IPS-11a (cell line): ENCODE measurements around the gene FGF11.

Source experiments
- H3K4me3 ChIP-seq: one replicate; pipeline ENCODE4 v1.5.1; 2013; ENCODE audit warnings: low read depth, low read length, control low read depth

FGF11 gene

DNA sequence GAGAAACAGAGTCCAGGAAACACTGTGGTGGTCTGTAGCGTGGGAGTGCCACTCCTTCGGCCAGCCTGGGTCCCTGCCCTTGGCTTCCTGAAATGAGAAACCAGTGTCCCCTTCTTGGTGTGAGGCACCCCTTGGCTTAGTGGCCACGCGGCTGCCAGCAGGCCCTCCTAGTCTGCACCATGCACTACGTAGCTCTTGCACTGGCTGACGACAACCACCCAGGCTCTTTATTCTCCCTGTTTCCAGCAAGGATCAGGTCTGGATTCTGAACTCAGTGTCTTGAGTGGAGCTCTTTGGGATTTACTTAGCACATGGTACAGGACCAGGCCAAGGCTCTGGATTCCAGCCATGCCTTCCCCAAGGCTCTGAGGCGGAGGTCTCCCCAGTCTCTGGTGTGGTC is 11.8 kb upstream of the FGF11 start:
- no peak overlapping the region for H3K4me3 ChIP-seq

DNA sequence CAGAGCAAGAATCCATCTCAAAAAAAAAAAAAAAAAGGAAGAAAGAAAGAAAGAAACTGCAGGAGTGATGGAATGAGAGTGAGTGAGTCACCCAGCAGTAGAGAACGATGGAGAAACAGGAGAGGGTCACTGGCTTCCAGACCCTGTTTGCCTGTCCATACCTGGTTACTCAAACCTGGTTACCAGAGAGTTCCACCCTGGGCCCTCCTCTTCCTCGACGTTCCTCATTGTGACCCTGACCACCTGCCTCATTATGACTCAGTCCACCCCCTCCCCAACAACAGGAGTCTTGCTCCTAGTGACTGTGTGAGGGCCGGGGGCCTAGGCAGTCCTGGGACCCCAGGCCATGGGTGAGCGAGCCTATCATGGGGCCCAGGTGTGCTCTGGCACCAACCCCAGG is 10.8 kb upstream of the FGF11 start, which contains the start of gene SPEM3:
Gene SPEM3, plus strand, starts transcription at position 301 of the 400 bp plus-strand sequence. Its CDS starts 46 bp downstream, at position 347.
- no peak within 1 kb of the TSS for H3K4me3 ChIP-seq

DNA sequence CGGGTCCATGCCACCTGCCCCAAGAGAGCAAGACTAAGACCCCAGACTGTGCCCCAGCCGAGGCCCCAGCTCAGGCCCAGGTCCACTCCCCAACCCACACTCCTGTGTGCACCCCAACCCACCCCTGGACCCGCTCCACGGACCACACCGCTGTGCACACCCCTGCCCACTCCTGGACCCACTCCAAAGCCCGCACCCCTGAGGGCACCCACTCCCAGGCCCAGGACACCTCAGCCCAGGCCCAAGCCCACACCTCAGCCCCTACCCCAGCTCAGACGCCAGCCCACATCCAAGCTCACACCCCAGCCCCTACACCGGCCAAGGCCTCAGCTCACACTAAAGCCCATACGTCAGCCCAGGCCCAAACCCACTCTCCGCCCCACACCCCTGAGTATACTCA is 9.6 kb upstream of the FGF11 start:
- H3K4me3 ChIP-seq: no peak overlapping the region

DNA sequence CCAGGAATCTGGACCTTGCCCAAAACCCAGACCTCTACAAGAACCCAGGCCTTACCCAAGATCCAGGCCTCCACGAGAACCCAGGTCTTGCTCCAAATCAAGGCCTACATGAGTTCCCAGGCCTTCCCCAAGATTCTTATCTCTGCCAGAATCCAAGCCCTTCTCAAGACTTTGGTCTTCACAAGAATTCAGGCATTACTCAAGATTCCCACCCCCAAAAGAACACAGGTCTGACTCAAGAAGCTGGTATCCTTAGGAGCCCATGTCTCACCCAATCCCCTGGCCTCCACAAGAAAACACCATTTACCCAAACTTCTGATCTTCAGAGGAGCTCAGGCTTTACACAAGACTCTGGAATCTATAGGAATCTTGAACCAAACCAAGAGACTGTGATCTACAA is 8.1 kb upstream of the FGF11 start:
- no peak overlapping the region for H3K4me3 ChIP-seq

DNA sequence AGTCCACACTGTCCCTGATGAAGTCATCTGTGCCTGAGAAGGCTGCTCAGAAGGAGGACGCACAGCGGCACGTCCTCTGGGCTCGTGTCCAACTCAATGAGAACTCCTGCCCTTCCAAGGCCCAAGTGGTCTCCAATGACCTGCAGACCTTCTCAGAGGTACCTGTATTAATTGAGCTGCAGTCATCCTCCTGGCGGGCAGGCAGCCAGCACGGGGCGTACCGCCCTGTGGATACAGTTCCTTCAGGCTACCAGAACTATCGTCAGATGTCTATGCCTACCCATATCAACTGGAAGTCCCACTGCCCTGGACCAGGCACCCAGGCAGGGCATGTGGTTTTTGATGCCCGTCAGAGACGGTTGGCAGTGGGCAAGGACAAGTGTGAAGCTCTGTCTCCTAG is 7.0 kb upstream of the FGF11 start:
- H3K4me3 ChIP-seq: no peak overlapping the region

DNA sequence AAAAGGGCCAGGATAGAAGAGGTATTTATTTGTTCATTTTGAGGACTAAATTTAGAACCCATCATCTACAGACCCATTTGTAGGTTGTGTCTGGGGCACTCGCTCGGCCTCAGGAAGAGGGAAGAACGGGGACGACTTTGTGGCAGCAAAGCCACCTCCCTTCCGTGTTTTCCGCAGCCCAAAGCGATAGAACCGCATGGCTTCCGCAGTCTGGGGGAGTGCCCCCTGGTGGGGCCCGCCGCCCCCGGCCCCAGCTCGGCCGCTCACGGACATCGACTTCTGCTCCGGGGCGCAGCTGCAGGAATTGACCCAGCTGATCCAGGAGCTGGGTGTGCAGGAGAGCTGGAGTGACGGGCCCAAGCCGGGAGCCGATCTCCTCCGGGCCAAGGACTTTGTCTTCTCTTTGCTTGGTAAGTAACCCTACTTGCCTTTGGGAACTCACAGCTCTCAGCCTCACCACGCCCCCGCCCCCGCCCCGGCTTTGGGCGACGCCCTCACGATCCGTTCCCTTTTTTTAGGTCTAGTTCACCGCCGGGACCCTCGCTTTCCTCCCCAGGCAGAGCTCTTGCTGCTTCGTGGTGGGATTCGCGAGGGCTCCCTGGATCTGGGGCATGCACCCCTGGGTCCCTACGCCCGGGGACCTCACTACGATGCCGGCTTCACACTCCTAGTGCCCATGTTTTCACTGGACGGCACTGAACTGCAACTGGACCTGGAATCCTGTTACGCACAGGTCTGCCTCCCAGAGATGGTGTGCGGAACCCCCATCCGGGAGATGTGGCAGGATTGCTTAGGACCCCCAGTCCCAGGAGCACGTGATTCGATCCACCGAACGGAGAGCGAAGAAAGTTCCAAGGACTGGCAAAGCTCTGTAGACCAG is 3.4 kb upstream of the FGF11 start:
- peak overlapping the region; percentile 36 for H3K4me3 ChIP-seq

DNA sequence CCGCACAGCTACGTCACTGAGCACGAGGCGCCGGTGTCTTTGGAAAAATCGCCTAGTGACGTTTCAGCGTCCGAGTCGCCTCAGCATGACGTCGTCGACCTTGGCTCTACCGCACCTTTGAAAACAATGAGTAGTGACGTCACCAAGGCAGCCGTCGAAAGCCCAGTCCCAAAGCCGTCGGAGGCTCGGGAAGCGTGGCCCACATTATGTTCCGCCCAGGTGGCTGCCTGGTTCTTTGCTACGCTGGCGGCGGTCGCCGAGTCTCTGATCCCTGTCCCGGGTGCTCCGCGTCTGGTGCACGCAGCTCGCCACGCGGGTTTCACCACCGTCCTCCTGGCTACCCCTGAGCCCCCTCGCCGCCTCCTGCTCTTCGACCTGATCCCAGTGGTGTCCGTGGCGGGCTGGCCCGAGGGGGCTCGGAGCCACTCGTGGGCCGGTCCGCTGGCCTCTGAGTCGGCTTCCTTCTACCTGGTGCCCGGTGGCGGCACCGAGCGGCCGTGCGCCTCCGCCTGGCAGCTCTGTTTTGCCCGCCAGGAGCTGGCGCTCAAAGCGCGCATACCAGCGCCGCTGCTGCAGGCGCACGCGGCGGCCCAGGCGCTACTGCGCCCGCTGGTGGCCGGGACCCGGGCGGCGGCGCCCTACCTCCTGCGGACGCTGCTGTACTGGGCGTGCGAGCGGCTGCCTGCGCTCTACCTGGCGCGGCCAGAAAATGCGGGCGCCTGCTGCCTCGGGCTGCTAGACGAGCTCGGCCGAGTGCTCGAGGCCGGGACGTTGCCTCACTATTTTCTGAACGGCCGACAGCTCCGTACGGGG is 2.5 kb upstream of the FGF11 start:
- H3K4me3 ChIP-seq: peak overlapping the region; percentile 36

DNA sequence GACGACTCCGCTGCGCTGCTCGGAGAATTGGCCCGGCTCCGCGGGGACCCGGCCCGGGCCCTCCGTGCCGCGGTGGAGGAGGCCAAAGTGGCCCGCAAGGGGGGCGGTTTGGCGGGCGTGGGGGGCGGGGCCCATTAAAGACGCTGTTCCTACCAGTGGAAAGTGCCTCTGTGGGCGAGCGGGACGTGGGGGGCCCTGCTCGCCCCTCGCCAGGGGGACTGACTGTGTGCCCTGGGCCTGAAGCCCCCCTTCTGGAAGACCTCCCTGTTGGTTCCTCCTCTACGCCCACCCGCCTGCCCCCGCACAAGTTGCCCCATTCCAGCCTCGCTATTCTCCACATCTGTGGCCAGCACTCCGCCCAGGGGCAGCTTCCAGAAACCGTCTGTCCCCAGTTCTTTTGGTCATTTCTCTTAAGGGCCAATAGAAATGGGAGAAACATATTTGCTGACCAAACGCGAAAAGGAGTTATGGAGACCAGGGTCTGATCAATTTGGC is 1.9 kb upstream of the FGF11 start:
- H3K4me3 ChIP-seq: peak overlapping the region; percentile 33

DNA sequence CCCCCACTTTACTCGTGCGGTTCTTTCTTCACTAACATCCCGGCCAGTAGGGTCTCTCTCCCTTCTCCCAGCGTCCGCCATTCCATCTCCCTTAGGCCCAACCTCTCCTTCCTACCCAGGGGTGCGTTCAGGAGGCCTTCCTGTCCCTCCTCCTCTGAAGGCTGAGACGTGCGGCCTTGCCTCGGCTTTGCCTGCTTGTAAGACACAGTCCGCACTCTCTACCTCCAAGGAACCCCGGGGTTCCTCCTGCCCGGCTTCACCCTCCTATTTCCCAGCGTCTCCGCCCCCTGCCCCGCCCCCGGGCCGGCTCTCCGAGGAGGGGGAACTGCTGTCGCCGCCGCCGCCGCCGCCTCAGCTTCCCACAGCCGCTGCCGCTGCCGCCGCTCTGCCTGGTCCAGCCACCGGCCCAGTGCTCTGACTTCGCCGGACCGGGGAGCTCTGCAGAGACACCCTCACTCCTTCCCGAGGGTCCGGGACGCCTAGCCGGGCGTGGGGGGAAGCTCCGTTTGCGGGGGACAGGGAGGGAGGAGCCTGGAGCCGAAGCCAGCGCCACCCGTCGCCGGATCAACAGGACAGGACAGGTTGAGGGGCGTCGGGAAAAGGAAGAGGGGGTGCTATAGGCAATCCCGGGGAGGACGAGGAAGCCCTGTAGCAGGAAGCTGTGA is 1.2 kb upstream of the FGF11 start:
- peak overlapping the region; percentile 39 for H3K4me3 ChIP-seq

DNA sequence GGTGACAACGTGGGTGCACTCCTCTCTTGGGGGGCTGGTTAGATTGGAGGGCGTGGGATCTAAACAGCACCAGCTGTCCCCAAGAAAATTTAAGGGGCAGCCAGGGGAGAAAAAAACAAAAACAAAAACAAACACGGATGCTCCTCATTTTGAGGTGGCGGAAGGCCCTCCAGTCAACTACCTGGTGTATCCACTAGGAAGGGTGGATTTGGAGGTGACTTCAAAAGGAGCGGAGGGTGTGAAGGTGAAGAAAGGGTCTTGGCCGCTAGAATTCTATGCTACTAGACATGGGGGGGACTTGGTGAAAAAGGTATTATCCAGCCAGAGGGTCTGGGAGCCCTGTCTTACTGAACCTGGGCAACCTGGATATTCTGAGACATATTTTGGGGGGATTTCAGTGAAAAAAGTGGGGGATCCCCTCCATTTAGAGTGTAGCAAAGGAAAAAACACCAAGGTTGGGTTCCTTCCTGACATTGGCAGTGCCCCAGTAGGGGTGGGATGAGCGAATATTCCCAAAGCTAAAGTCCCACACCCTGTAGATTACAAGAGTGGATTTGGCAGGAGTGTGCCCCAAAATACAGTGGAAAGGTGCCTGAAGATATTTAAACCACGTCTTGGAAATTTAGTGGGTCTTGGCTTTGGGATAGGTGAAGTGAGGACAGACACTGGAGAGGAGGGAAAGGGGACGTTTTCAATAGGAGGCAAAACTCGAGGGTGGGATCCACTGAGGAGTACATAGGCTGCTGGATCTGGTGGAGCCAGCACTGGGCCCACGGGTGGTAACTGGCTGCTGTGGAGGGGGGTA is 454 bp upstream of the FGF11 start:
- peak overlapping the region; percentile 69 for H3K4me3 ChIP-seq

DNA sequence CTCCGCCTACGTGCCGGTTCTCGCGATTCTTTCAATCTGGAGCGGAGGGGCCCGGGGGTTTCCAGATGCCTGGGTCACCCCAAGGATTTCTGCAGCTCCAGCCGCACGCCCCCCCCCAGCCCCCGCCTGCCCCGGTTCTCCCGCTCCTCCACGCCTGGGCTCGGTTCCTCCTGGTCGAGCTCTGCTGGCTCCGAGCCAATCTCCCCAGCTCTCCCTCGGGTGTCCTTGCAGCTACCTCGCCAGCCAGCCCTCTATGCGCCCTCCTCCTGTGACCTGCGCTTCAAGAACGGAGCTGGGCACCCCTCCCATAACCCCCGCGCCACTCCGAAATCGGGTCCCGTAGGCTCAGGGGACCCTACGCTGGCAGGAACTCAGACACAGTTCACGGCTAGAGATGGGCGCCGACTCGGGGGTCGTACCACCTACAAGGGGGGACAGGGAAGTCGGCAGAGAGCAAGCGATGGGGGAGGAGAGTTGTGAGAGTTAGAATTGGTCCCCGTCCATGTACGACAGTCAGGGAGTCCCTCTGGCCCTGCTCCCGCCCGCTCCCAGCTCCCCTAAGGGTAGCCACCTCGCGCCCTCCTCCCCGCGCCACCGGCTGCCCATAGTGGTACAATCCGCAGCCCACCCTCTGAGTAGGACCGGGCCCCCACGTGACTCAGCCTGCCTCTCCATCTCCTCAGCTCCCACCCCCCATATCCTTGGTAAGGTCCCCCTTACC is 961 bp downstream of the FGF11 start:
- H3K4me3 ChIP-seq: peak overlapping the region; percentile 69

DNA sequence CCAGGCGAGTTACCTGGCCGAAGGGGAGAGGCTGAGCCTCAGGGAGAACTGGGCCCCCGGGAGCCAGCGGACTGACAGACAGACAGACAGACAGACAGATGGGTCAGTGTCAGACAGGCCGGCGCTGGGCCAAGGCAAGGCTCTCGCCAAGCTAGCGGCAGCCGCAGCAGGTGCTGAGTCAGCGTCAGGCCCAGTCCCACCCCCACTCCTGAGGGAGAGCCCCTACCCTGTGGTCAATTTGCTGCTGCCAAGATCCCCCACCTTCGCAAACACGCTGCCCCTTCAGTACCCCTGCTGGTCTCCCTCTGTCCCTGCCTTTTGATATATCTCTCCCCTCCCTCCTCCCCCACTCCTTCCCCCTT is 1.5 kb downstream of the FGF11 start:
- H3K4me3 ChIP-seq: peak overlapping the region; percentile 69

DNA sequence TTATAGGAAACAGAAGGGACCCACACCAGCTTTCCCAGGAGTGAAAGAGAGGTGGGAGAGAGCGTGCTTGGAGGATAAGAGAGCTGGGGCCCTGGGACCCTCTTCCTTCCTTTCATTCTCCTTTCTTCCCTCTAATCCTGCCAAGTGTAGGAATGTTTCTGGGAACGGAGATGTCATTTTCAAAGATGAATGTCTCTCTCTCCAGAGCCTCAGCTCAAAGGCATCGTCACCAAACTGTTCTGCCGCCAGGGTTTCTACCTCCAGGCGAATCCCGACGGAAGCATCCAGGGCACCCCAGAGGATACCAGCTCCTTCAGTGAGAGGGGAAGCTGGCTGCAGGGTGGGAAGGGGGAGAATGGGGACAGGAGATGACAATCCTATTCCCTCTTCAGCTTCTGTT is 2.0 kb downstream of the FGF11 start:
- peak overlapping the region; percentile 8 for H3K4me3 ChIP-seq

DNA sequence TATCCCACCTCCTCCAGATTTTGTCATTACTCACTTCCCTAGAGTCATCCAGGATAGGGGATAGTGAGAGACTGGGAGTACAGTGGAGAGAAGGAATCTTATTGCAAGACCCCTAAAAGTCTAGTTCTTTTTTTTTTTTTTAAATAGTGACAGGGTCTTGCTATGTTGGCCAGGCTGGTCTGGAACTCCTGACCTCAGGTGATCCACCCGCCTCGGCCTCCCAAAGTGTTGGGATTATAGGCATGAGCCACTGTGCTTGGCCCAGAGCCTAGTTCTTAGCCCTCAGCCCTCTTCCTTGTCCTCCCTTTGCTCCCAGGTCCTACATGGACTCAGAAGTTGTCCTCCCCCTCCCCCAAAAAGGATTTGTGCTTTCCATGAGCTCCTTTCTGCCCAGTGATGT is 2.8 kb downstream of the FGF11 start:
- no peak overlapping the region for H3K4me3 ChIP-seq

DNA sequence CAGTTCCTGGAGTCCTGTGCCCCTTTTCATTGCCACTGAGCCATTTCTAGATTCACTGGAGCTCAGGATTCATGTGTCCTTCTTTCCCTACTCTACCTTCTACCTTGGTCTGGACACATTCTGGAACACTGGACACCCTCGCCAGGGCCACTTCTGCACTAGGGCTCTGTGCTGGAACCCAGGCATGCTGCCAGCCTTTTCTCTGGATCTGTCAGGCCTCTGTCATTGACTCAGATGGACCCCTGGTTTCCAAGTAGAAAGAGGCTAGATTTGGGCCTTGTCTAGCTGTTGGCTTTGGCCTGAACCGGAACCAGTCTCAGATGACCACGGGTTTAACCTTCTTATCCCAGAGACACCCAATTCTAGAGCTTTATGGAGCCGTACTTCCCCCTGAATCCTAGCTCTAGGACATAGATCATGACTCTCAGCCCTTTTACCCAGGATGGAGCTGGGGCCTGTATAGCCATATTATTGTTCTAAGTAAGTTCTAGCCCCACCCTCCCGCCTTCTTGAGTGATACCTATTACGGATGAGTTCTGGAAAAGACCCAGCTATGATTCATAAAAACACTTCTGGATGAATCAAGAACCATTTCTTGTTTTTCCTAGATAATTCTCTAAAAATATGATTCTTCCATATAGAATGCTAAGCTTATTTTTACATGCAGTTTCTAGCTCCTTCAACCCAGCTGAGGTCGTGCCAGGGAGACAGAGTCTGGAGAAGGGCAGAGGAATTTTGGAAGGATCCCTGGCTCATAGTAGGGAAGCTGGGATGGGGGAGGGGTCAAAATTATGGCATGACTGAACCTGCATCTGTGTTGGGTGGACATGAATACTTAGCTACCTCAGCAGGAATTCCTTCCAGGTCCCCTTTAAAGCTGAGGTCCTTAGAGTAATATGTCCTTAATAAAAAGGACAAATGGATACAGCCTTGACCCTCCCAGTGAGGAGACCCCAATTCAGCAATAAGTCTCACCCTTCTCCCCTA is 4.5 kb downstream of the FGF11 start:
- H3K4me3 ChIP-seq: no peak overlapping the region

DNA sequence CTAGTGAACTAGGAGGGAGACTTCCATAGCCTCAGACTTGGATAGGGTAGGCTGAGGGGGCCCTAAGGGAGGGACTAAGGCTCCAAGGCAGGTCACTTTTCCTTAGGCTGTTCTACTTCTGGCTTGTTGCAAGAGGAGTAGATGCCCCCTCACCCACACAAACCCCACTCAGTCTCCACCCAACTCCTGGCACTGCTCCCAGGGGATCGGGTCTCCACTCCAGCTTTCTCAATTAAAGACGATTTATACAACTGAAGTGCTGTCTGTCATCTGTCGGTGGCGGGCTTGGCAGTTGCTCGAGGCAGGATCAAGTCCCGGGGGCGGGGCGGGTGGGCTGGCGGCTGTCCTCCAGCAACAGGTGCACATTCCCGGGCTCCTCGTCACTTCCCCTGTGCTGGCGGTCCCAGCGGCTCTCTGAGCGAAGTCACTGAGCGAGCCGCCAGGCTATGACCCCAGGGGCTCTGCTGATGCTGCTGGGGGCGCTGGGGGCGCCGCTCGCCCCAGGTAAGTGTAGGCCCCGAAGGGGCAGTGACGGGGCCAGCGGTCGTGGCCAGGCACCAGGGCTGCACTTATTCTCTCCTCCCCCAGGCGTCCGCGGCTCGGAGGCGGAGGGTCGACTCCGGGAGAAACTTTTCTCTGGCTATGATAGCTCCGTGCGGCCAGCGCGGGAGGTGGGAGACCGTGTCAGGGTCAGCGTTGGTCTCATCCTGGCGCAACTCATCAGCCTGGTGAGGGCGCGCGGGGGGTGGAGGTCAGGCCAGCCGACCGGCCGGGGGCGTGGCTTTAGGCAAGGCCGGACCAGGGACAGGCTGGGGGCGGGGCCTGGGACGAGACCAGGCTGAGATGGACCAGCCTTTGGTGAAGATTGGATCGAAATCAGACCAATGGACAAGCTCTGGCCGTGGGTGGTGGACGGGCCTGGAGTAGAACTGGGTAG is 5.6 kb downstream of the FGF11 start, which contains the start of gene CHRNB1:
Gene CHRNB1, plus strand, starts transcription at position 380 of the 937 bp plus-strand sequence. Its CDS starts 67 bp downstream, at position 447.
- H3K4me3 ChIP-seq: peak within 1 kb of the TSS; percentile 53

DNA sequence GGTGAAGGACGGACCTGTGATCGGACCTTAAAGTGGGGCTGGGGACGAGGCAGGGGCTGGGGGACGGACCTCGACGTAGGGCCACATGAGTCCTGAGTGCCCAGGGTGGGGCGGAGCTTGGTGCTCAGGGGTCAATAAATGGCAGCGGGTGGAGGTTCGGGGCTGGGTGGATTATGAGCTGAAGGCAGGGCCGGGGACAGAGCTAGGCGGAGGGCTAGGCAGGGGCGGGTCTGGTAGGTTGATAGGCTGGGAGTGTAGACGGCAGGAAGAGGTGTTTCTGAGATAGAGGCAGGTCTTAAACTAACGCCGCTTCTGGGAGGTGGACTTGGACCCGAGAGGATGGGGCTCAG is 6.3 kb downstream of the FGF11 start:
- H3K4me3 ChIP-seq: peak overlapping the region; percentile 53

DNA sequence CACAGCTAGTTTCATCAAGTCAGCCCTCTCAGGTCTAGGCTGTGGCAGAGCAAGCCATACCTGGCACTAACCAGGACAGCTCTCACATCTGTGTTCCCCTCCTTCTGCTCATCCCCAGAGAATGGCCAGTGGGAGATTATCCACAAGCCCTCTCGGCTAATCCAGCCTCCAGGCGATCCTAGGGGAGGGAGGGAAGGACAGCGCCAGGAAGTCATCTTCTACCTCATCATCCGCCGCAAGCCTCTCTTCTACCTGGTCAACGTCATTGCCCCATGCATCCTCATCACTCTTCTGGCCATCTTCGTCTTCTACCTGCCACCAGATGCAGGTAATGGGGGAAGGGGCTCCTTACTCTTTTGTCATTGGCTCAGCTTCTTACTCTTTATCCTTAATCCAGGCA is 9.1 kb downstream of the FGF11 start:
- H3K4me3 ChIP-seq: no peak overlapping the region
